Fibroblast of upper back skin (primary cell): Measurements from ENCODE around the gene C1orf87.

ENCODE experiments used
- DNase-seq: peaks from one replicate; pipeline ENCODE4 v3.0.0-alpha.2; 2013

The C1orf87 gene

DNA sequence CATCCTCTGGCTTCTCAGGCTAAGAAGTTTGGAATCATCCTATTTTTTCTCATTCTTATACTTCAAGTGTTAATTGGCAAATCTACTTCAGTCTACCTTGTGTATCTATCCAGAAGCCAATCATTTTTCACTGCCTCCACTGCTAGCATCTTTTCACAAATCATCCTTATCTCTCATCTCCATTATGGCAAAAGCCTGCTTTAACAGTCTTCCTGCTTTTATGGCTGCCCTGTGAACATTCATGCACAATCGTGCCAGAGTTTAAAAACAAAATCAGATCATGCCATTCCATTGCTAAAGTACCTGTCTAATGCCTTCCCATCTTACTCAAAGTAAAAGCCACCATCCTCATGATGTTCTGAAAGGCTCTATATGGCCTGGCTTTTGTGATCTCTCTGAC, 127.8 kb downstream of the C1orf87 start:
- no peak for DNase-seq
